Smooth muscle cell (in vitro differentiated cells): Measurements from ENCODE around the gene IAH1. TPM values are rescaled to one million over a fixed set of nuclear protein-coding genes. Genes with fewer than 3 reads are reported as not detected.

Source experiments
- DNase-seq: peaks from one replicate; lab custom pipeline; 2025; ENCODE audit not compliant: unreplicated experiment; lab: John Stamatoyannopoulos, UW
- H2AFZ ChIP-seq: fragments of 200-600 bp; sonication (generic); 2 replicates; pipeline ENCODE4 v1.6.0; 2016; ENCODE audit warnings: antibody characterized with exemption, low read depth, mild to moderate bottlenecking
- H3F3A ChIP-seq: fragments of 200-600 bp; sonication (generic); 2 replicates; pipeline ENCODE4 v1.6.0; 2017; ENCODE audit warnings: antibody characterized with exemption, low read depth
- H3K27ac ChIP-seq: fragments of 200-600 bp; sonication (generic); 2 replicates; pipeline ENCODE4 v1.5.1; 2016; ENCODE audit warnings: low read depth, mild to moderate bottlenecking
- H3K27me3 ChIP-seq: fragments of 200-600 bp; sonication (generic); 2 replicates; pipeline ENCODE4 v1.6.1; 2016; ENCODE audit warnings: low read depth, mild to moderate bottlenecking
- H3K36me3 ChIP-seq: fragments of 200-600 bp; sonication (generic); 2 replicates; pipeline ENCODE4 v1.5.1; 2016; ENCODE audit warnings: low read depth
- H3K4me1 ChIP-seq: fragments of 200-600 bp; sonication (generic); 2 replicates; pipeline ENCODE4 v1.5.1; 2016; ENCODE audit warnings: low read depth
- H3K4me2 ChIP-seq: fragments of 200-600 bp; sonication (generic); 2 replicates; pipeline ENCODE4 v1.6.0; 2016; ENCODE audit warnings: mild to moderate bottlenecking
- H3K4me3 ChIP-seq: fragments of 200-600 bp; sonication (generic); 2 replicates; pipeline ENCODE4 v1.5.1; 2016; ENCODE audit warnings: mild to moderate bottlenecking
- H3K79me2 ChIP-seq: fragments of 200-600 bp; sonication (generic); 2 replicates; pipeline ENCODE4 v1.6.0; 2016; ENCODE audit warnings: low read depth, mild to moderate bottlenecking
- H3K9ac ChIP-seq: fragments of 200-600 bp; sonication (generic); 2 replicates; pipeline ENCODE4 v1.6.0; 2016; ENCODE audit warnings: low read depth
- H3K9me3 ChIP-seq: fragments of 200-600 bp; sonication (generic); replicated peaks from 2 replicates; pipeline ENCODE4 v1.5.1; 2016; ENCODE audit warnings: low read depth
- H4K20me1 ChIP-seq: fragments of 200-600 bp; sonication (generic); 2 replicates; pipeline ENCODE4 v1.6.0; 2016; ENCODE audit warnings: low read depth
- WGBS: methylation state at CpG from one replicate; pipeline ENCODE4 v1.1.7; 2016; ENCODE audit warnings: low lambda C conversion rate; 5-methylcytosine and 5-hydroxymethylcytosine counted together
- polyA plus RNA-seq: library from polyadenylated mRNA; unstranded; fragments of >200 nt; fragmentation: Nextera tagmentation; extraction: Ambion mirVana; gene quantifications from 2 replicates; pipeline ENCODE4 v1.2.1, GENCODE V29; 2016
- total RNA-seq: library from RNA; depleted of rRNA; stranded (reverse); fragments of >200 nt; gene quantifications from 2 replicates; pipeline ENCODE4 v1.2.3, GENCODE V29; 2014
- TF ChIP-seq, protein P1 (sequence below): fragments of 200-600 bp; sonication (generic); IDR thresholded peaks from 2 replicates; pipeline ENCODE4 v1.5.1; 2017; ENCODE audit warnings: borderline replicate concordance, mild to moderate bottlenecking, antibody characterized with exemption; ENCODE audit not compliant: insufficient read depth, poor library complexity, severe bottlenecking

Gene IAH1
- total and polyA plus RNA-seq, 2 experiments from 2014 or later, result 40.8 to 73.7 TPM

DNA sequence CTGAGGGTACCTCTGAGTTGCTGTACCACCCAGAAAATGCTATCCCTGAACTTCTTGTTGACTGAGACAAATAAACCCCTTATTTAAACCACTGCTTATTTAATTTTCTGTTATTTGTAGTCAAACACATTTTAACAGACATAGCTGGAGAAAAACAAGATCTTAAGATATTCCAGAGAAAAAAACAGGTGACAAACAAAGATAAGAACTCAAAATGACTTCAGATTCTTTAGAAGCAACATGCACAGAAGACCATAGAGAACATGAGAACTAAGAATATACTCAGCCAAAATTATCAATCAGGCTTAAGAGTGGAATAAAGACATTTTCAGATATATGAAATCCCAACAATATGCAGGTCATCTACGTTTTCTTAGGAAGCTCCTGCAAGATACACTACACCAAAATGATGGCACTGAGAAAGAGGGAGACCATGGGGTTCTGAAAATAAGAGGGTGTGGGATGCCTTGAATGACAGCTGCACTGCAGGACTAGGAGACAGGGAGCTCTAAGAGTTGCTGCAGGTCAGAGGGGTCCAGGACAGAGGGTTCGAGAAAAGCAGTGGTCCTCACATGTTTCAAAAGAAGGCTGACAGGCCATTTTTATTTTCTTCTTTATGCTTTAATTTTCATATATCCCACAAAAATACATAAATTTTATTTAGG lies 42.9 kb downstream of the IAH1 start:
- Histone ChIP-seq H4K20me1 (peaks cover 13% of the 10 kb centered on the region), H3K4me1 (no peaks in the 10 kb centered on the region), H3K79me2 (no peaks in the 10 kb centered on the region), H3K27ac (no peak overlapping the region), H3K9me3 (no peaks in the 10 kb centered on the region), H3K36me3 (peaks cover 7% of the 10 kb centered on the region), H3K9ac (no peak overlapping the region), H2AFZ (no peak overlapping the region), H3K27me3 (no peaks in the 10 kb centered on the region), H3K4me2 (no peak overlapping the region), H3K4me3 (no peak overlapping the region), H3F3A (peaks cover 3% of the 10 kb centered on the region)
- no peak for DNase-seq
- TF ChIP-seq, protein P1, sequence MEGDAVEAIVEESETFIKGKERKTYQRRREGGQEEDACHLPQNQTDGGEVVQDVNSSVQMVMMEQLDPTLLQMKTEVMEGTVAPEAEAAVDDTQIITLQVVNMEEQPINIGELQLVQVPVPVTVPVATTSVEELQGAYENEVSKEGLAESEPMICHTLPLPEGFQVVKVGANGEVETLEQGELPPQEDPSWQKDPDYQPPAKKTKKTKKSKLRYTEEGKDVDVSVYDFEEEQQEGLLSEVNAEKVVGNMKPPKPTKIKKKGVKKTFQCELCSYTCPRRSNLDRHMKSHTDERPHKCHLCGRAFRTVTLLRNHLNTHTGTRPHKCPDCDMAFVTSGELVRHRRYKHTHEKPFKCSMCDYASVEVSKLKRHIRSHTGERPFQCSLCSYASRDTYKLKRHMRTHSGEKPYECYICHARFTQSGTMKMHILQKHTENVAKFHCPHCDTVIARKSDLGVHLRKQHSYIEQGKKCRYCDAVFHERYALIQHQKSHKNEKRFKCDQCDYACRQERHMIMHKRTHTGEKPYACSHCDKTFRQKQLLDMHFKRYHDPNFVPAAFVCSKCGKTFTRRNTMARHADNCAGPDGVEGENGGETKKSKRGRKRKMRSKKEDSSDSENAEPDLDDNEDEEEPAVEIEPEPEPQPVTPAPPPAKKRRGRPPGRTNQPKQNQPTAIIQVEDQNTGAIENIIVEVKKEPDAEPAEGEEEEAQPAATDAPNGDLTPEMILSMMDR, result no peak
- WGBS, result 96% methylated on average over 2 of the region's 2 CpGs

DNA sequence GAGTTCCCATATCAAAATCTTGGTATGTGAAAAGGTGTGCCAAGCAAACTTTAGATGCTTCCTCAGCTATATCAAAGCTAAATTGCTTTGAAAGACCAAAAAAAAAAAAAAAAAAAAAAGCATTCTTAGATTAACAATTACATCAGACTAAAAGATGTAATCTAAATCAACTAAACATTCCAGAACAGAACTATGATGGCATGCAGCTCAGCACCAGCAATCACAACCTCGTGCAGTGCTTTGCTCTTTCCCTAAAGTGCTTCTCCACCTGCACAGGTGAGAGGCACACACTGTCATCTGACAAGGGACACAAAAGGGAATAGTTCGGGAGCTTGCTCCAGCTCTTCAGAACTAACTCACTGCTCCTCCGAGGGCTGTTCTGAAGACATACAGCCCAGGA lies 43.8 kb downstream of the IAH1 start:
- Histone ChIP-seq H3K27me3 (no peaks in the 10 kb centered on the region), H3K79me2 (no peaks in the 10 kb centered on the region), H3K4me3 (no peak overlapping the region), H3K4me2 (no peak overlapping the region), H2AFZ (no peak overlapping the region), H3K9ac (no peak overlapping the region), H3K36me3 (peaks cover 7% of the 10 kb centered on the region), H3F3A (peaks cover 3% of the 10 kb centered on the region), H3K4me1 (no peaks in the 10 kb centered on the region), H4K20me1 (peaks cover 13% of the 10 kb centered on the region), H3K27ac (no peak overlapping the region), H3K9me3 (no peaks in the 10 kb centered on the region)
- TF ChIP-seq, protein P1, result no peak
- WGBS, result 92% methylated on average over 3 of the region's 3 CpGs
- no peak for DNase-seq

DNA sequence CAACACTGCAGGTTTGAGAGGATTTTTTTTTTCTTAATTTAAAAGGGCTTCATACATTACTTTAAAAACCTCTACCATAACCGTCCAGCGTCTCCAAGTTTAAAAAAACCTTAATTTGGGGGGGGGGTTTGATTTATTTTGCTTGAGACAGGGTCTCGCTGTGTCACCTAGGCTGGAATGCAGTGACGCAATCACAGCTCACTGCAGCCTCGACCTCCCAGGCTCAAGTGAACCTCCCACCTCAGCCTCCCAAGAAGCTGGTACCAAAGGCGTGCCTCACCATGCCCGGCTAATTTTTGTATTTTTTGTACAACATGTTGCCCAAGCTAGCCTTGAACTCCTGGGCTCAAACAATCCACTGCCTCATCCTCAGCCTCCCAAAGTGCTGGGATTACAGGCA lies 44.4 kb downstream of the IAH1 start:
- Histone ChIP-seq H3F3A (peaks cover 3% of the 10 kb centered on the region), H3K27me3 (no peaks in the 10 kb centered on the region), H3K4me3 (no peak overlapping the region), H2AFZ (no peak overlapping the region), H3K9me3 (no peaks in the 10 kb centered on the region), H3K9ac (no peak overlapping the region), H3K79me2 (no peaks in the 10 kb centered on the region), H4K20me1 (peaks cover 13% of the 10 kb centered on the region), H3K4me1 (no peaks in the 10 kb centered on the region), H3K4me2 (no peak overlapping the region), H3K27ac (no peak overlapping the region), H3K36me3 (peaks cover 7% of the 10 kb centered on the region)
- 99% methylated on average over 7 of the region's 7 CpGs for WGBS
- TF ChIP-seq, protein P1, result no peak
- DNase-seq, result no peak

DNA sequence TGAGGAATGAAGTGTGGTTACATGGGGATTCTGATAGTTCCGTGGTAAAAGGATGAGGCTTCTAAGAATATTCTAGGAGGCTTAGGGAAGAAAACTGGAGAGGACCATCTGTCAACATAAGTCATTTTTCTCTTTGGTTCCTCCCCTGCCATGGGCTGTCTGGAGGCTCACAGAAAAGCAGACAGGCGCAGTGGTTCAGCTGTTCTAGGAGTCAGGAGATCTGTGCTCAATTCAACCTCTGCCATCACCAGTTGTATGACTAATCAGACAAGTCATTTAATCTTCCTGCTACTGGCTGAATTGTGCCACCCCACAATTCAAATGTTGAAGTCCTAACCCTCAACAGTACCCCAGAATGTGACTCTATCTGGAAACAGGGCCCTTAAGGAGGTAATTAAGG lies 44.9 kb downstream of the IAH1 start:
- Histone ChIP-seq H3K36me3 (peaks cover 7% of the 10 kb centered on the region), H3K9ac (no peak overlapping the region), H2AFZ (no peak overlapping the region), H3K27ac (no peak overlapping the region), H3K4me3 (no peak overlapping the region), H3K4me1 (no peaks in the 10 kb centered on the region), H4K20me1 (peaks cover 13% of the 10 kb centered on the region), H3F3A (peaks cover 3% of the 10 kb centered on the region), H3K4me2 (no peak overlapping the region), H3K9me3 (no peaks in the 10 kb centered on the region), H3K79me2 (no peaks in the 10 kb centered on the region), H3K27me3 (no peaks in the 10 kb centered on the region)
- no peak for DNase-seq
- 89% methylated on average over 2 of the region's 2 CpGs for WGBS
- TF ChIP-seq, protein P1, result no peak
